KMS-11 (cell line): Measurements from ENCODE around the gene CYSRT1.

ENCODE experiments used
- H2AFZ ChIP-seq: fragments of 200-600 bp; sonication (generic); 2 replicates; pipeline ENCODE4 v1.6.1; 2016; ENCODE audit warnings: antibody characterized with exemption, mixed run types, low read depth
- H3K27ac ChIP-seq: fragments of 200-600 bp; sonication (generic); 2 replicates; pipeline ENCODE4 v1.6.1; 2016; ENCODE audit warnings: mild to moderate bottlenecking, mixed run types
- H3K27me3 ChIP-seq: fragments of 200-600 bp; sonication (generic); 2 replicates; pipeline ENCODE4 v1.6.1; 2017; ENCODE audit warnings: mild to moderate bottlenecking, low read depth, mixed run types, moderate library complexity; ENCODE audit not compliant: insufficient read depth
- H3K36me3 ChIP-seq: fragments of 200-600 bp; sonication (generic); 2 replicates; pipeline ENCODE4 v1.6.1; 2017; ENCODE audit warnings: mild to moderate bottlenecking, mixed run types; ENCODE audit not compliant: insufficient read depth
- H3K4me1 ChIP-seq: fragments of 200-600 bp; sonication (generic); 2 replicates; pipeline ENCODE4 v1.6.1; 2016; ENCODE audit warnings: mild to moderate bottlenecking, low read depth, mixed run types; ENCODE audit not compliant: poor library complexity, severe bottlenecking
- H3K4me2 ChIP-seq: fragments of 200-600 bp; sonication (generic); 2 replicates; pipeline ENCODE4 v1.7.0; 2016; ENCODE audit warnings: mild to moderate bottlenecking, mixed run types
- H3K4me3 ChIP-seq: fragments of 200-600 bp; sonication (generic); IDR thresholded peaks from 2 replicates; pipeline ENCODE4 v1.6.1; 2017; ENCODE audit warnings: low read depth, low read length, mixed read lengths; ENCODE audit not compliant: insufficient read depth
- H3K79me2 ChIP-seq: fragments of 200-600 bp; sonication (generic); 2 replicates; pipeline ENCODE4 v1.6.1; 2016; ENCODE audit warnings: low read depth, mixed run types; ENCODE audit not compliant: insufficient read depth
- H3K9ac ChIP-seq: fragments of 200-600 bp; sonication (generic); 2 replicates; pipeline ENCODE4 v1.6.1; 2016; ENCODE audit warnings: mild to moderate bottlenecking, mixed run types
- H4K20me1 ChIP-seq: fragments of 200-600 bp; sonication (generic); 2 replicates; pipeline ENCODE4 v1.6.1; 2016; ENCODE audit warnings: mild to moderate bottlenecking, mixed run types; ENCODE audit not compliant: insufficient read depth
- TF ChIP-seq, protein P1 (sequence below): fragments of 200-600 bp; sonication (generic); conservative IDR thresholded peaks from 2 replicates; pipeline ENCODE4 v1.6.1; 2017; ENCODE audit warnings: low read depth, mild to moderate bottlenecking, antibody characterized with exemption, low read length, moderate library complexity, mixed read lengths

Gene CYSRT1

DNA sequence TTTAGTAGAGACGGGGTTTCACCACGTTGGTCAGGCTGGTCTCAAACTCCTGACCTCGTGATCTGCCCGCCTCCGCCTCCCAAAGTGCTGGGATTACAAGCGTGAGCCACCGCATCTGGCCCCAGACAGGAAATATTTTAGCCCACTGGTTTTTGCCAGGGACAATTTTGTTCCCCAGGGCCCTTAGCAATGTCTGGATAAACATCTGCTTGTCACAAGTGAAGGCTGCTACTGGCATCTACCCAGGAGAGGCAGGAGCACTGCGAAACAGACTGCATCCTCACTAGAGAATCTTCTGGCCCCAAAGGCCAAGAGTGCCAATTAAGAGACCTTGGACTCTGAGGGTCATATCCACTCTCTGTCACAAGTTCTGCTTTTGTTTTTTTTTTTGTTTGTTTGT, 22.0 kb upstream of the CYSRT1 start:
- H3K9ac ChIP-seq, result no peak overlapping the region
- H3K4me2 ChIP-seq, result no peak overlapping the region
- TF ChIP-seq, protein P1, sequence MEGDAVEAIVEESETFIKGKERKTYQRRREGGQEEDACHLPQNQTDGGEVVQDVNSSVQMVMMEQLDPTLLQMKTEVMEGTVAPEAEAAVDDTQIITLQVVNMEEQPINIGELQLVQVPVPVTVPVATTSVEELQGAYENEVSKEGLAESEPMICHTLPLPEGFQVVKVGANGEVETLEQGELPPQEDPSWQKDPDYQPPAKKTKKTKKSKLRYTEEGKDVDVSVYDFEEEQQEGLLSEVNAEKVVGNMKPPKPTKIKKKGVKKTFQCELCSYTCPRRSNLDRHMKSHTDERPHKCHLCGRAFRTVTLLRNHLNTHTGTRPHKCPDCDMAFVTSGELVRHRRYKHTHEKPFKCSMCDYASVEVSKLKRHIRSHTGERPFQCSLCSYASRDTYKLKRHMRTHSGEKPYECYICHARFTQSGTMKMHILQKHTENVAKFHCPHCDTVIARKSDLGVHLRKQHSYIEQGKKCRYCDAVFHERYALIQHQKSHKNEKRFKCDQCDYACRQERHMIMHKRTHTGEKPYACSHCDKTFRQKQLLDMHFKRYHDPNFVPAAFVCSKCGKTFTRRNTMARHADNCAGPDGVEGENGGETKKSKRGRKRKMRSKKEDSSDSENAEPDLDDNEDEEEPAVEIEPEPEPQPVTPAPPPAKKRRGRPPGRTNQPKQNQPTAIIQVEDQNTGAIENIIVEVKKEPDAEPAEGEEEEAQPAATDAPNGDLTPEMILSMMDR, result no peak
- H3K79me2 ChIP-seq, result peaks cover 43% of the 10 kb centered on the region
- no peak overlapping the region for H3K27ac ChIP-seq
- H2AFZ ChIP-seq, result no peak overlapping the region
- no peak overlapping the region for H3K4me3 ChIP-seq
- H3K36me3 ChIP-seq, result no peaks in the 10 kb centered on the region
- peaks cover 35% of the 10 kb centered on the region for H3K4me1 ChIP-seq
- no peaks in the 10 kb centered on the region for H4K20me1 ChIP-seq
- H3K27me3 ChIP-seq, result no peaks in the 10 kb centered on the region

DNA sequence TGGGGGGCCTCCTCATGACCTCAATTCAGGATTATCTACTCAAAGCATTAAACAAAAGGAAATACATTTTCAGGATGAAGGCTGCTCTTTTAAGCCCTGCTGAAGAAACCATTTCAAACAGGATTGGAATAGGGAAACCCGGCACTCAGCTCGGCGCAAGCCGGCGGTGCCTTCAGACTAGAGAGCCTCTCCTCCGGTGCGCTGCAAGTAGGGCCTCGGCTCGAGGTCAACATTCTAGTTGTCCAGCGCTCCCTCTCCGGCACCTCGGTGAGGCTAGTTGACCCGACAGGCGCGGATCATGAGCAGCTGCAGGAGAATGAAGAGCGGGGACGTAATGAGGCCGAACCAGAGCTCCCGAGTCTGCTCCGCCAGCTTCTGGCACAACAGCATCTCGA, 20.2 kb upstream of the CYSRT1 start:
- Histone ChIP-seq H3K4me1 (peaks cover 32% of the 10 kb centered on the region), H4K20me1 (no peaks in the 10 kb centered on the region), H3K79me2 (peaks cover 43% of the 10 kb centered on the region), H3K4me3 (no peak overlapping the region), H3K27ac (peak overlapping the region; percentile 31; the same call in 1 of the 2 replicates), H3K4me2 (peak overlapping the region; percentile 75), H2AFZ (peak overlapping the region; percentile 55; the same call in 1 of the 2 replicates), H3K9ac (peak overlapping the region; percentile 72; the same call in 1 of the 2 replicates), H3K36me3 (no peaks in the 10 kb centered on the region), H3K27me3 (no peaks in the 10 kb centered on the region)
- TF ChIP-seq, protein P1, result no peak

DNA sequence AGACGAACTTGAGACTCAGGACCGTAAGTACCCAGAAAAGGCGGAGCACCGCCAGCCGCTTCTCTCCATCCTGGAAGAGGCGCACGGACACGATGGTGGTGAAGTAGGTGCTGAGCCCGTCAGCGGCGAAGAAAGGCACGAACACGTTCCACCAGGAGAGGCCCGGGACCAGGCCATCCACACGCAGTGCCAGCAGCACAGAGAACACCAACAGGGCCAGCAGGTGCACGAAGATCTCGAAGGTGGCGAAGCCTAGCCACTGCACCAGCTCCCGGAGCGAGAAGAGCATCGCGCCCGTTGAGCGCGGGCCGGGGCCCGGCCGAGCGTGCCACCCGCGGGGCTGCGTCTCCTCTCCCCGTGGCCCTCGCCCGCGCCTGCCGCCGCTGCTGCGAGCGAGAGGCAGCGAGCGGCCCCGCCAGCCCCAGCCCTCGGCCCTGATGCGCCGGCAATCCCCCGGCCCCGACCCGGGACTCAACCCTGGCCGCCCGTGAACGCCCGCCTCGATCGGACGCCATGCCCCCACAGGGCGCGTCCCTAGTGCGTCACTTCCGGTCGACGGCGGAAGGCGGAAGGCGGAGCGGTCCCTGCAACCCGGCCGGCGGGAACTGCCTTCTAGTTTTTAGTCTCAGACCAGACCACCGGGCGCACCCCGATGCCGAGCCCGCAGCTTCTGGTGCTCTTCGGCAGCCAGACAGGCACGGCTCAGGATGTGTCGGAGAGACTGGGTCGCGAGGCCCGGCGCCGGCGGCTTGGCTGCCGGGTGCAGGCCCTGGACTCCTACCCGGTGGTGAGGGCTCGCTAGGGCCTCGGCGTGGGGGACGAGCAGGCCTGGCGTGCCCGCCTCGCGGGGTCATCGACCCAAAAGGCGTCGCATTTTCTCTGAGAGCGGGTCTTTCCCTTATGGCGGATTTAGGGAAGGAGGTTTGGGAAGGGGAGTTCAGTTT, 19.6 kb upstream of the CYSRT1 start, which contains the start of the genes NDOR1 and TMEM203:
TSS of gene NDOR1 (plus strand) at position 575 of the 944 bp plus-strand sequence. CDS start at position 653, 78 bp downstream.
TSS of gene TMEM203 (minus strand) at position 523 of the 944 bp plus-strand sequence. CDS start at position 289, 234 bp downstream.
- H3K79me2 ChIP-seq, result peaks cover 43% of the 10 kb centered on the region
- TF ChIP-seq, protein P1, result no peak
- H3K36me3 ChIP-seq, result no peaks in the 10 kb centered on the region
- peaks cover 32% of the 10 kb centered on the region for H3K4me1 ChIP-seq
- H3K27ac ChIP-seq, result peak within 1 kb of the TSS; percentile 31
- H3K9ac ChIP-seq, result peak within 1 kb of the TSS; percentile 72
- no peaks in the 10 kb centered on the region for H4K20me1 ChIP-seq
- peak within 1 kb of the TSS; percentile 55 for H2AFZ ChIP-seq
- H3K4me2 ChIP-seq, result peak within 1 kb of the TSS; percentile 75
- no peak within 1 kb of the TSS for H3K4me3 ChIP-seq
- H3K27me3 ChIP-seq, result no peaks in the 10 kb centered on the region

DNA sequence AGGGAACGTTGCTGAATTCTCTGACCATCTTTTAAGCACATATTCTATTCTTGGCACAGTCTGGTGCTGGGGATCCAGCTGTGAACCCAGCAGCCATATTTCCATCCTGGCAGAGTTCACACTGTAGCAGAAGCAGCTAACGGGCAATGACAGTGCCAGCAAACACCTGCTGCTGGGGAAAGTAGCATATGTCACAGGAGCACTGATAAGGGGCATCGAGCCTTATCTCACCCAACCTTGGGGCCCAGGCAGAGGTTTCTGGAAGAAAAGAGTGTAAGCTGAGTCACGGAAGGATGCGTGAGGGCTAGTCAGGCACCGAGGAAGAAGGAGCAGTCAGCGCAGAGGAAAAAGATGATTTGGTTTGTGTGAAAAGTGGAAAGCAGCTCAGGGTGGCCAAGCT, 18.4 kb upstream of the CYSRT1 start:
- Histone ChIP-seq H3K9ac (peak overlapping the region; percentile 72; the same call in 1 of the 2 replicates), H3K27ac (no peak overlapping the region), H3K4me1 (peaks cover 28% of the 10 kb centered on the region), H2AFZ (no peak overlapping the region), H3K27me3 (no peaks in the 10 kb centered on the region), H3K4me2 (peak overlapping the region; percentile 75), H4K20me1 (no peaks in the 10 kb centered on the region), H3K36me3 (no peaks in the 10 kb centered on the region), H3K4me3 (no peak overlapping the region), H3K79me2 (peaks cover 37% of the 10 kb centered on the region)
- TF ChIP-seq, protein P1, result no peak
